Hair follicle dermal papilla cell (primary cell): Measurements from ENCODE around the gene BHMT2. TPM values are rescaled to one million over a fixed set of nuclear protein-coding genes. Genes with fewer than 3 reads are reported as not detected.

Source experiments
- total RNA-seq: library from RNA; depleted of rRNA; stranded (reverse); fragments of >200 nt; gene quantifications from 2 replicates; pipeline ENCODE4 v1.2.3, GENCODE V29; 2012

Gene BHMT2, protein sequence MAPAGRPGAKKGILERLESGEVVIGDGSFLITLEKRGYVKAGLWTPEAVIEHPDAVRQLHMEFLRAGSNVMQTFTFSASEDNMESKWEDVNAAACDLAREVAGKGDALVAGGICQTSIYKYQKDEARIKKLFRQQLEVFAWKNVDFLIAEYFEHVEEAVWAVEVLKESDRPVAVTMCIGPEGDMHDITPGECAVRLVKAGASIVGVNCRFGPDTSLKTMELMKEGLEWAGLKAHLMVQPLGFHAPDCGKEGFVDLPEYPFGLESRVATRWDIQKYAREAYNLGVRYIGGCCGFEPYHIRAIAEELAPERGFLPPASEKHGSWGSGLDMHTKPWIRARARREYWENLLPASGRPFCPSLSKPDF
- 12.4 and 17.5 TPM in 2 replicates for total RNA-seq

DNA sequence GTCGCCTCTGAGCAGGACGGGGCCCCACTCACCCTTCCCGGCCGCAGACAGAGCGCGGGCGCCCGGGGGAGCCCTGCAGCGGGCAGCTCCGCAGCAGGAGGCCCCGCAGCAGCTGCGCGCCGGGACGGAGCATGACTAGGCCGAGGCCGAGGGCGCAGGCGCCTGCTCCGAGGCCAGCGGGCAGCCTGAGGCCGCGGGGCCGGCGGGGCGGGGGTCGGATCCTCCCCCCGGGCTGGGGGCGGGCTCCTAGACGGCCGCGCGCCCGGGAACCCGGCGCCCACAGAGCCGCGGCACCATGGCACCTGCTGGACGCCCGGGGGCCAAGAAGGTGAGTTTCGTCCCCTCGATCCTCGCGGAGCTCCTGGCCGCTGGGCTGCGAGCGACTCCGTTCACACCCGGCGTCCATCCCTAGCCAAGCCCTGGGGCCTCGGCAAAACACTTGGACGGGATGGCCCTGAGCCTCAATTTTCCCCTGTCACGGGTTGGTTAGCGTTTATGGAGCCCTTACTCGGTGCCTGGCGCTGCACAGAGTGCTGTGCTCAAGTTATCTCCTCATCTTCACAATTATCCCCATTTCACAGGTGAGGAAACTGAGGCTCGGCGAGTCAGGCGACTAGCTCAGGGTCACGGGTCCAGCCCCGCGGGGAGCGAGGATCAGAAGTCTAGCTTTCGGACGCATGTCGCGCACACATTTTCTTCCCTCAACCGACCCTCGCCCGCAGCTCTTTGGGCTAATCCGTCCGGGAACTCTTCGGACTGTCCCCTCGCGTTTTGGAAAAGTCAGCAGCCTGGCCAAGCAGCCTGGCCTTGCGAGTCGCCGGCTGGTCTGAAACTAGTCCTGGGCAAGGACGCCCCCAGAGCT is at the start of gene BHMT2, which contains the start of gene DMGDH:
TSS of gene BHMT2 (plus strand) at position 280 of the 862 bp plus-strand sequence. CDS start at position 296, 16 bp downstream.
TSS of gene DMGDH (minus strand) at position 187 of the 862 bp plus-strand sequence. CDS start at position 133, 54 bp downstream.

DNA sequence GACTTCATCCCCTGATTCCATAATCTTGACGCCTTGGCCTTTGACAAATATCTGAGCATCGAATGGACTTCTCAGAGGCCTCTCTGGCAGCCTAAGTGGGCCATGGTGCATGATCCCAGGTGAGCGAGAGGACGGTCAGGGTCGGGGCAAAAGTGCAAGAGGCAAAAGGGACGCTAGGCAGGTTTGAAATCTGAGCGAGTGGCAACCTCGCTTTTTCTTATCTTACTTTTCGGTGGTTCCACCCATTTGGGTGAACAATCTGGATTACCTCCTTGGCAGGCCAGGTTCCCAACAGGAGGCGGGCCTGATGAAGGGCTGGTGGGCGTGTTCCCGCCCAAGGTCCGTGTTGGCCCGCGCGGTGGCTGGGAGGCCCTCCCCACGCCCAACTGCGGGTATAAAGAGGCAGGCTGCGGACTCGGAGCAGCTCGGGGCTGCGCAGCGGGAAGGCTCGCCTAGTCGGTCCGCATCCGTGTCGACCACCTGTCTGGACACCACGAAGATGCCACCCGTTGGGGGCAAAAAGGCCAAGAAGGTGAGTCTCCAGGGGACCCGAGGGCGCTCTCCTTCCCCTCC is 41.9 kb downstream of the BHMT2 start, which contains the start of gene BHMT:
TSS of gene BHMT (plus strand) at position 423 of the 573 bp plus-strand sequence. CDS start at position 500, 77 bp downstream.

Other genes starting within 250 kb of the BHMT2 start
- 40.1 and 44.9 TPM in 2 replicates for gene ARSB, start 84.5 kb upstream of the BHMT2 start, total RNA-seq
- 2.6 and 3.9 TPM in 2 replicates for gene DMGDH, start 93 bp upstream of the BHMT2 start, total RNA-seq
- not detected in 2 replicates for gene BHMT, start 42.0 kb downstream of the BHMT2 start, total RNA-seq
- gene JMY, start 166.4 kb downstream of the BHMT2 start, total RNA-seq = 19.6 and 23.5 TPM in 2 replicates